CD4-positive, alpha-beta T cell (primary cell): ENCODE data around the gene DNAH7. TPM values are rescaled to one million over a fixed set of nuclear protein-coding genes. Genes with fewer than 3 reads are reported as not detected.

Source experiments
- ATAC-seq: fragments of 200-7000 bp; cut with Tn5 transposase; one replicate; pipeline ENCODE4 v1.10.0; 2022; ENCODE audit warnings: mild to moderate bottlenecking; ENCODE audit not compliant: poor library complexity
- CTCF ChIA-PET: fragments of 350-600 bp; sonication (Branson Sonifier 250); formaldehyde crosslinking; loops from one replicate; lab custom pipeline; 2021; ENCODE audit warnings: antibody characterized with exemption, inconsistent platforms; lab: Charles Lee
- POLR2A ChIA-PET: fragments of 350-600 bp; sonication (Branson Sonifier 250); formaldehyde crosslinking; loops from one replicate; lab custom pipeline; 2021; ENCODE audit warnings: antibody characterized with exemption, inconsistent platforms; lab: Charles Lee
- DNase-seq, 14 experiments: peaks; one replicate each; pipeline ENCODE4 v3.0.0-alpha.2; 2013 to 2020; ENCODE audit warnings: mixed read lengths in 2 of 14
- H3K27ac ChIP-seq, 2 donors: one replicate each; pipeline versions ENCODE4 v1.5.1 to v1.7.0; 2013; ENCODE audit warnings: low read length in 2 of 2, low read depth in 1 of 2, mild to moderate bottlenecking in 1 of 2
- H3K27me3 ChIP-seq, 2 experiments: 1 replicate in 1 of 2; 2 replicates in 1 of 2; pipeline versions ENCODE4 v1.6.1 to v1.7.0; 2013; ENCODE audit warnings: low read length in 2 of 2, control low read depth in 1 of 2, mild to moderate bottlenecking in 1 of 2, moderate library complexity in 1 of 2; ENCODE audit not compliant: insufficient read depth in 2 of 2, control insufficient read depth in 1 of 2
- H3K36me3 ChIP-seq: one replicate; pipeline ENCODE4 v1.6.1; 2013; ENCODE audit warnings: low read length, control low read depth; ENCODE audit not compliant: insufficient read depth
- H3K4me1 ChIP-seq: one replicate; pipeline ENCODE4 v1.6.1; 2013; ENCODE audit warnings: low read length, control low read depth; ENCODE audit not compliant: insufficient read depth
- H3K4me3 ChIP-seq: one replicate; pipeline ENCODE4 v1.5.1; 2013; ENCODE audit warnings: mild to moderate bottlenecking, low read length, moderate library complexity
- H3K9me3 ChIP-seq, 2 experiments: 1 replicate in 1 of 2; 2 replicates in 1 of 2; pipeline versions ENCODE4 v1.6.1 to v1.7.0; 2013; ENCODE audit warnings: low read length in 2 of 2, mild to moderate bottlenecking in 2 of 2, control low read depth in 1 of 2, moderate library complexity in 1 of 2; ENCODE audit not compliant: control insufficient read depth in 1 of 2, insufficient read depth in 1 of 2
- H3K27ac Mint-ChIP-seq: one replicate; pipeline ENCODE4 v1.8.0; 2020; ENCODE audit warnings: mixed read lengths
- H3K27me3 Mint-ChIP-seq: one replicate; pipeline ENCODE4 v1.8.0; 2021; ENCODE audit warnings: mixed read lengths
- H3K36me3 Mint-ChIP-seq: one replicate; pipeline ENCODE4 v1.8.0; 2021; ENCODE audit warnings: low read depth, mixed read lengths
- H3K4me1 Mint-ChIP-seq: one replicate; pipeline ENCODE4 v1.8.0; 2021; ENCODE audit warnings: low read depth, mixed read lengths
- H3K4me3 Mint-ChIP-seq: one replicate; pipeline ENCODE4 v1.8.0; 2020; ENCODE audit warnings: mild to moderate bottlenecking, mixed read lengths
- H3K9me3 Mint-ChIP-seq: one replicate; pipeline ENCODE4 v1.8.0; 2020; ENCODE audit warnings: mixed read lengths
- CTCF ChIP-seq: fragments of 200-600 bp; IDR thresholded peaks from one replicate; pipeline ENCODE4 v1.8.0; 2022; ENCODE audit warnings: antibody characterized with exemption, mild to moderate bottlenecking
- intact Hi-C, 2 experiments: fragments of 100-400 bp; cut with DNase I in 1 of 2; cut with micrococcal nuclease in 1 of 2; formaldehyde crosslinking; loops; one replicate each; pipeline versions ENCODE4 v1.15.1 to v1.9.0; 2023 to 2025; cut with DNase I, micrococcal nuclease
- total RNA-seq, 174 experiments: library from RNA in 2 of 174; stranded (reverse) in 2 of 174; gene quantifications; one replicate each; pipeline ENCODE4 v1.2.3 and lab custom pipeline; 2021 to 2026

The DNAH7 gene
- total RNA-seq, 2 experiments from 2014 or later, result not detected

DNA sequence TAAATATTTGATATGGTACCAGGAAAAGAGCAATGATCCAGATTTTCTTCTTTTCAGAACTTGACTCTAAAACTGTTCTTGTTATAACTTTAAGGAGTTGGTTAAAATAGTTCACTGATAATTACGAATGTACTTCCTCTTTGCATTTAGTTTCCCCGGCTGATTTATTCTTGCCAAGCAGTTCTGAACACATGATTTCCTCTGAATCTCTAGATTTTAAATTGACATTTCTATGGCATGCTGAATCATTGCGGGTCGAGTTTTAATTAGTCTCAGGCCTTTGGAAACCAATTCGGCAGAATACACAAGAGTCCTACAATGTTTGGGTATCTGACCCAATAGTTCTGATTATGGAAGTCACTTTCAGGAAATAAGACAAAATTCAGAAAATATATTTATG lies 37.3 kb upstream of the DNAH7 start:
- DNase-seq (peak in 1 of 14 experiments; percentile 7), ATAC-seq (no peak)
- Histone ChIP-seq H3K27ac (no peak overlapping the region), H3K4me3 (no peak overlapping the region), H3K4me1 (peaks cover 3% of the 10 kb centered on the region), H3K36me3 (no peaks in the 10 kb centered on the region), H3K9me3 (peaks cover 0 to 4% of the 10 kb centered on the region in 2 experiments), H3K27me3 (no peaks in the 10 kb centered on the region)
- H3K9me3 Mint-ChIP-seq, result peaks cover 2% of the 10 kb centered on the region
- ChIA-PET CTCF (interaction anchor here (0.5 kb wide), 1 partner anchor 16 kb away, joined by 4 read pairs; no protein-coding TSS in a partner anchor), POLR2A (no interaction called here)
- no peak for TF ChIP-seq CTCF
- peak overlapping the region; percentile 54 for H3K27ac Mint-ChIP-seq
- H3K36me3 Mint-ChIP-seq, result no peaks in the 10 kb centered on the region
- intact Hi-C loops, result no loop called here
- peak overlapping the region; percentile 13 for H3K4me3 Mint-ChIP-seq
- no peaks in the 10 kb centered on the region for H3K27me3 Mint-ChIP-seq
- peaks cover 32% of the 10 kb centered on the region for H3K4me1 Mint-ChIP-seq

DNA sequence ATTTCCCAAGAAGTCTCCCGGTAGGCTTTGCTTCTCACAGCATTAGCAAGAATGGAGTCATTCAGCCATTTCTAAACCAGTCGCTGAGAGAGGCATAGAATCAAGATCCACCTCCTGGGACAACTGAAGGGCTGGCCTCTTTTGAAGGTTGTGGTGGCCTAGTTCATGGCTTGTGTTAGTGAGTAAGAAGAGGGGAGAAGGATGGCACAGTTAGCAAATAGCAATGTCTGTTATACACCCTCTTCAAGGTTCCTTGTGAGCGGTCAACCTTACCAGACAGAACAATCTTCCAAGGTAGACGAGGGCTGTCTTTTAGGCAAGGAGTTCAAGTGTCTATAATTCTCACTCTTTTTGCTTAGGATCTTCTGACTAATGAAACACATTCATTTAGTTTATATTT lies 35.4 kb upstream of the DNAH7 start:
- ChIA-PET CTCF (no interaction called here), POLR2A (interaction anchor here (1.0 kb wide), 1 partner anchor 41 kb away, joined by 3 read pairs; no protein-coding TSS in a partner anchor)
- Mint-ChIP-seq H3K9me3 (peaks cover 2% of the 10 kb centered on the region), H3K36me3 (no peaks in the 10 kb centered on the region), H3K27ac (no peak overlapping the region), H3K4me1 (peaks cover 38% of the 10 kb centered on the region), H3K4me3 (no peak overlapping the region), H3K27me3 (no peaks in the 10 kb centered on the region)
- H3K9me3 ChIP-seq, result peaks cover 0 to 4% of the 10 kb centered on the region in 2 experiments
- no peak for DNase-seq
- intact Hi-C loops, result no loop called here
- no peaks in the 10 kb centered on the region for H3K36me3 ChIP-seq
- TF ChIP-seq CTCF, result no peak
- H3K27ac ChIP-seq, result no peak overlapping the region
- ATAC-seq, result no peak
- H3K27me3 ChIP-seq, result no peaks in the 10 kb centered on the region
- no peak overlapping the region for H3K4me3 ChIP-seq
- H3K4me1 ChIP-seq, result peaks cover 3% of the 10 kb centered on the region

DNA sequence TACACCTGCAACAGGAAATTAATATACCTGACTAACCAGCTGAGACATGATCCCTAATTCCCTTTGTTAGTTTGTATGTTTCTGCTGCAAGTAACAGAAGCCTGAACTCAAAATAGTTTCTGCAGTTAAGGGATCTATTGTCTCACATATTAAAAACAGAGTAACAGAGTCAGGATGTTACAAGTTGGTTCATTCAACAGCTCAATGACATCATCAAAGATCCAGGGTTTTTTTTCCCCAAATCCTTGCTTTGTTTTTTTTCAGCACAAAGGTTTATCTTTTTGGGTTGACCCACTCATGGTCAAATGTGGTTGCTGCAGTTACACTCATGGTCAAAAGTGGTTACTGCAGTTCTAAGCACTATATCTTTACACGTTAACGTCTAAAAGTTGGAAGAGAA lies 35.0 kb upstream of the DNAH7 start:
- Histone ChIP-seq H3K4me1 (peaks cover 3% of the 10 kb centered on the region), H3K27ac (no peak overlapping the region), H3K4me3 (no peak overlapping the region), H3K9me3 (peaks cover 0 to 4% of the 10 kb centered on the region in 2 experiments), H3K36me3 (no peaks in the 10 kb centered on the region), H3K27me3 (no peaks in the 10 kb centered on the region)
- Mint-ChIP-seq H3K27ac (no peak overlapping the region), H3K4me1 (peaks cover 38% of the 10 kb centered on the region), H3K9me3 (peaks cover 2% of the 10 kb centered on the region), H3K36me3 (no peaks in the 10 kb centered on the region), H3K4me3 (no peak overlapping the region), H3K27me3 (no peaks in the 10 kb centered on the region)
- CTCF ChIA-PET, result no interaction called here
- no peak for ATAC-seq
- POLR2A ChIA-PET, result no interaction called here
- TF ChIP-seq CTCF, result no peak
- no peak for DNase-seq
- intact Hi-C loops, result no loop called here
